HepG2 (cell line): ENCODE results near the gene CUEDC2. TPM values are rescaled to one million over a fixed set of nuclear protein-coding genes. Genes with fewer than 3 reads are reported as not detected.

ENCODE experiments used
- CBFB ChIP-seq: sonication (generic); formaldehyde crosslinking; IDR thresholded peaks from 2 replicates; pipeline ENCODE4 v1.4.0; 2020; ENCODE audit warnings: missing genetic modification reagents
- ETV6 ChIP-seq: sonication (generic); formaldehyde crosslinking; conservative IDR thresholded peaks from 2 replicates; pipeline ENCODE4 v1.4.0; 2020; ENCODE audit warnings: missing genetic modification reagents
- ISL2 ChIP-seq: sonication (generic); formaldehyde crosslinking; IDR thresholded peaks from 2 replicates; pipeline ENCODE4 v1.5.0; 2020; ENCODE audit warnings: missing genetic modification reagents
- KLF6 ChIP-seq: IDR thresholded peaks from 2 replicates; pipeline ENCODE4 v1.8.0; 2016; ENCODE audit warnings: missing biosample characterization, missing genetic modification reagents
- MAZ ChIP-seq, 2 experiments: sonication (generic) in 1 of 2; formaldehyde crosslinking in 1 of 2; IDR thresholded peaks; 2 replicates each; pipeline versions ENCODE4 v1.5.0 to v1.6.1; 2012 to 2020; ENCODE audit warnings: low read depth in 2 of 2, mild to moderate bottlenecking in 2 of 2, borderline replicate concordance in 1 of 2, improper control_type of control experiment in 1 of 2, low read length in 1 of 2, missing genetic modification reagents in 1 of 2, moderate library complexity in 1 of 2
- PATZ1 ChIP-seq: sonication (generic); formaldehyde crosslinking; IDR thresholded peaks from 2 replicates; pipeline ENCODE4 v1.4.0; 2020; ENCODE audit warnings: missing genetic modification reagents
- POGZ ChIP-seq: sonication (generic); formaldehyde crosslinking; IDR thresholded peaks from 2 replicates; pipeline ENCODE4 v1.4.0; 2020; ENCODE audit warnings: mild to moderate bottlenecking, missing genetic modification reagents
- RELA ChIP-seq: sonication (generic); formaldehyde crosslinking; IDR thresholded peaks from 2 replicates; pipeline ENCODE4 v1.4.0; 2020; ENCODE audit warnings: missing genetic modification reagents
- SP2 ChIP-seq: sonication (generic); formaldehyde crosslinking; IDR thresholded peaks from 2 replicates; pipeline ENCODE4 v1.5.1; 2020; ENCODE audit warnings: mild to moderate bottlenecking, missing genetic modification reagents
- SPEN ChIP-seq: sonication (generic); formaldehyde crosslinking; IDR thresholded peaks from 2 replicates; pipeline ENCODE4 v1.5.1; 2020; ENCODE audit warnings: low read depth, mild to moderate bottlenecking, missing genetic modification reagents
- ZNF777 ChIP-seq: sonication (generic); formaldehyde crosslinking; IDR thresholded peaks from 2 replicates; pipeline ENCODE4 v1.4.0; 2020; ENCODE audit warnings: missing genetic modification reagents
- ZNF792 ChIP-seq: IDR thresholded peaks from 2 replicates; pipeline ENCODE4 v1.6.1; 2016
- polyA plus RNA-seq, 8 experiments: library from polyadenylated mRNA; depleted of rRNA in 3 of 8; stranded (reverse) in 7 of 8; unstranded in 1 of 8; fragments of >200 nt; fragmentation: Illumina TruSeq in 4 of 8; extraction: Trizol in 4 of 8; gene quantifications; 2 replicates each; pipeline versions ENCODE4 v1.2.1 to v1.2.3, GENCODE V29; 2011 to 2016; ENCODE audit warnings: low read depth in 4 of 8, missing spikeins in 1 of 8, mixed read lengths in 1 of 8; ENCODE audit not compliant: insufficient read depth in 1 of 8
- total RNA-seq, 5 experiments: library from RNA; depleted of rRNA; stranded (reverse); fragments of >200 nt; fragmentation: Illumina TruSeq; extraction: Trizol; gene quantifications; 2 replicates each; pipeline ENCODE4 v1.2.3, GENCODE V29; 2016; ENCODE audit warnings: low read depth in 1 of 5

CUEDC2 gene
- total and polyA plus RNA-seq, 2 of the 13 experiments (the other 11 are each of a cell fraction or from before 2014, with no cell fraction given), result 13.1 to 18.4 TPM

GRCh38 chr10:102395400-102396316 lies 36.7 kb downstream of the CUEDC2 start, which contains the start of gene NFKB2 (continued):
- 0 out of 2 replicates have a peak, but pooled peaks have one; percentile 33 for TF ChIP-seq POGZ (CRISPR knock-in tag)
- no peak for TF ChIP-seq CBFB (CRISPR knock-in tag)
- 0 out of 2 replicates have a peak, but pooled peaks have one; percentile 26 for TF ChIP-seq ISL2
- TF ChIP-seq MAZ (IDR thresholded peaks at IDR 0.05; ENCODE audit: borderline replicate concordance, low read depth, low read length), result peak; percentile 100
- TF ChIP-seq MAZ (CRISPR knock-in tag; IDR thresholded peaks at IDR 0.05; ENCODE audit: low read depth), result peak; percentile 90
- peak; percentile 22; the same call in 1 of the 2 replicates for TF ChIP-seq SPEN (CRISPR knock-in tag)
- TF ChIP-seq SP2 (CRISPR knock-in tag), result peak; percentile 46; the same call in 1 of the 2 replicates
- TF ChIP-seq RELA, result peak; percentile 65; the same call in 1 of the 2 replicates
- TF ChIP-seq ZNF792 (CRISPR knock-in tag), result 0 out of 2 replicates have a peak, but pooled peaks have one; percentile 31
- TF ChIP-seq PATZ1, result peak; percentile 58; the same call in 1 of the 2 replicates
- 0 out of 2 replicates have a peak, but pooled peaks have one; percentile 20 for TF ChIP-seq KLF6 (CRISPR knock-in tag)
- peak; percentile 82 for TF ChIP-seq ZNF777
- TF ChIP-seq ETV6 (CRISPR knock-in tag), result 0 out of 2 replicates have a peak, but pooled peaks have one; percentile 43
- TF ChIP-seq, all 625 proteins: peak for 51
